ELR (cell line): ENCODE results near the gene CKAP2.
"Not testable (repeated sequence)": the region's sequence is repeated elsewhere in the genome, so short reads cannot be mapped to it uniquely, and the experiment has no call there.

Source experiments
- DNase-seq: peaks from one replicate; pipeline ENCODE4 v3.0.0-alpha.2; 2015; ENCODE audit warnings: low read depth

Gene CKAP2

DNA sequence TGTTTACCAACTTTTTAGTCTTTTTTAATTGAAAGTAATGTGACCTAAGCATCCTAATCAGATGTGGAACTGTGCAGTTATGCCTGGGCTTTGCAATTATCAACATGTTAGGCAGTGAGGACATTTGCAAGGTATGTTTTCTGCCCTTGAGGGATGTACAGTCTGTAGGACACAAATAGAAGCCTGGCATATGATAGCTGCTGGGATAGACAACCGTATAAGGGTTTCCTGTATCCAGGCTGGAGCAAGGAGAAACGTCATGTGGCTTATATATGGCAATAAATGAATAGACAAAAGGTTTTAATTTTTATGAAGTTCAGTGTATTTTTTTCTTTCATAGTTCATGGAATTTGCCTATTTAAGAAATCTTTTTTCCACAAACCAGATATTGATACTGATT, 2.8 kb upstream of the CKAP2 start:
- DNase-seq, result no peak

DNA sequence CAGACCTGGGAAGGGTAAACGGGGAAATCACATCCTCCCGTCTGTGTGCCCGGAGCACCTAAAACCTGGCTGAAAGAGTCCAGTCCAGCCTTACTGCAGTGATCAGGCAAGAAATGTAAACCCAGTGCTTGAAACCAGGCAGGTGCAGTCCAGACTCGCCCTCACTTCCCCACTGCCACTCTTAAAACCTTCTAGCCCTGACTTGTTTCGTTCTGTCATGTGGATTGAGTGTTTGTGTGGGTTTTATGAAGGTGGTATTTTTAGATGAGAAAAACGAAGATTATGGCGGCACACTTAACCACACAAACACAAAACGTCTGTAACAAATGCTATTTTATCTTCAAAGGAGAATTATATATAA, 839 bp upstream of the CKAP2 start:
- DNase-seq, result peak; percentile 38

GRCh38 chr13:52455677-52456041, 381 bp downstream of the CKAP2 start:
- peak; percentile 78 for DNase-seq

GRCh38 chr13:52459668-52460067, 4.4 kb downstream of the CKAP2 start:
- peak; percentile 87 for DNase-seq

DNA sequence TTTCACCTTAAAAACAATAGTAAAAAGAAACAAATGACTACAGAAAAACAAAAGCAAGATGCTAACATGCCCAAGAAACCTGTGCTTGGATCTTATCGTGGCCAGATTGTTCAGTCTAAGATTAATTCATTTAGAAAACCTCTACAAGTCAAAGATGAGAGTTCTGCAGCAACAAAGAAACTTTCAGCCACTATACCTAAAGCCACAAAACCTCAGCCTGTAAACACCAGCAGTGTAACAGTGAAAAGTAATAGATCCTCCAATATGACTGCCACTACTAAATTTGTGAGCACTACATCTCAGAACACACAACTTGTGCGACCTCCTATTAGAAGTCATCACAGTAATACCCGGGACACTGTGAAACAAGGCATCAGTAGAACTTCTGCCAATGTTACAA, 6.0 kb downstream of the CKAP2 start:
- DNase-seq, result no peak

- no peak for DNase-seq
These were observed 8.2 kb downstream of the CKAP2 start for GRCh38 chr13:52463526-52463925.

- not testable (repeated sequence) for DNase-seq
These were observed 13.2 kb downstream of the CKAP2 start for GRCh38 chr13:52468487-52468886.

- DNase-seq, result not testable (repeated sequence)
These were observed 25.6 kb downstream of the CKAP2 start for GRCh38 chr13:52480677-52481428.

DNA sequence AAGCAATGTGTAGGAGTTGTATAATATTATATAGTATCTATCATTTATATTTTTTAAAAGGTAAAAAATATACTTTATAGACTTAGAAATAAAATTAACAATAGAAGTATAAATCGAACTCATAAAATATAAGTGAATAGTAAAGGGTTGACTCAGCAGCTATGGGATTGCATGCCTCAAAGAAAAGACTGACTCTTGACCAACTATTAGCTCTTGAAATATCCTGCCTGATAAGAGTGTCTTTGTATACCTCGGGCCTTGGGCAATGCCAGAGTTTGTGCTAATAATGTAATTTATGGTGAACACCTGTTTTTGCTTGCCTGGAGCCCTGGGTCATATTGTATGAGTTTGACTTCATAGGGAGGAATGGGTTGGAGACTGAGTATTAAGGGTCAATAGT, 31.8 kb downstream of the CKAP2 start:
- DNase-seq, result not testable (repeated sequence)

GRCh38 chr13:52488763-52489162, 33.5 kb downstream of the CKAP2 start:
- DNase-seq, result not testable (repeated sequence)

GRCh38 chr13:52491015-52491414, 35.7 kb downstream of the CKAP2 start:
- not testable (repeated sequence) for DNase-seq

- DNase-seq, result not testable (repeated sequence)
These were observed 39.0 kb downstream of the CKAP2 start for GRCh38 chr13:52494241-52494640.

GRCh38 chr13:52497979-52498378, 42.7 kb downstream of the CKAP2 start:
- not testable (repeated sequence) for DNase-seq

- not testable (repeated sequence) for DNase-seq
These were observed 47.0 kb downstream of the CKAP2 start for GRCh38 chr13:52502277-52502676.

DNA sequence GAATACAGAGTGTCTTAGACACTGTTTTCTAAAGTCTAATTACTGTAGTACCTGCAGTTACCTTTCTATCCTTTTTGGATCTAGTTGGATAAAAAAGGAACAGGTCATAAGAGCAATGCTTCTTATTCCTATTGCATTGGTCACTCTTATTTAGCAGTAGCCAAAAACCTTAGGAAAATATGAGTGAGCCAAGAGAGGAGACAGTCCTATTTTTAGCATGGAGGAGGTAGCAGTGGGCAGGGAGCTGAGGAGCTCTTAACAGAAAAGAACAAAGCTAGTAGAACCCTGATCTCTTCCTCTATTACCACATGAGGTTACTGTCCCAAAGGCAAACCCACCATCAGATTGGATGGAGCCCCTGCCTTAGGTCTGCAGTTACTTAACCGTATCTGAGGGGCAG, 50.6 kb downstream of the CKAP2 start:
- not testable (repeated sequence) for DNase-seq

DNA sequence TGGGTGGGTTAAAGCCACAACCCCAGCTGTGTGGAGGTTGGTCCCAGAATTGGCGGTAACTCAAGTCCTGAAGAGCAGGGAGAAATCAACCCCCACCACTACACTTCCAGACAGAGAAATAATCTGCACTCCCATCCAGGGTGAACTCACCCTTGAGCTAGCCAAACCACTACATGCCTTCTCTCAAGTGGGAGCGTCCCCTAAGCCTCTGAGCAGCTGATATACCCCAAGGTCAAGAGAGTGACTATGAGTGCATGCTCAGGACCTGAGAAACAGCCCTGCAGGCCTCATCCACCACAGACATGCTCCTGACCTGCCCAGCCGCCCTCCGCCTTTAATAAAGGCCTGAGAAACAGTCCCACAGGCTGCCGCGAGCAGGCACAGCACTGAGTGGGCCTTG, 54.3 kb downstream of the CKAP2 start:
- not testable (repeated sequence) for DNase-seq

- DNase-seq, result not testable (repeated sequence)
These were observed 55.0 kb downstream of the CKAP2 start for GRCh38 chr13:52510221-52510797.

- not testable (repeated sequence) for DNase-seq
These were observed 56.3 kb downstream of the CKAP2 start for GRCh38 chr13:52511598-52511997.

DNA sequence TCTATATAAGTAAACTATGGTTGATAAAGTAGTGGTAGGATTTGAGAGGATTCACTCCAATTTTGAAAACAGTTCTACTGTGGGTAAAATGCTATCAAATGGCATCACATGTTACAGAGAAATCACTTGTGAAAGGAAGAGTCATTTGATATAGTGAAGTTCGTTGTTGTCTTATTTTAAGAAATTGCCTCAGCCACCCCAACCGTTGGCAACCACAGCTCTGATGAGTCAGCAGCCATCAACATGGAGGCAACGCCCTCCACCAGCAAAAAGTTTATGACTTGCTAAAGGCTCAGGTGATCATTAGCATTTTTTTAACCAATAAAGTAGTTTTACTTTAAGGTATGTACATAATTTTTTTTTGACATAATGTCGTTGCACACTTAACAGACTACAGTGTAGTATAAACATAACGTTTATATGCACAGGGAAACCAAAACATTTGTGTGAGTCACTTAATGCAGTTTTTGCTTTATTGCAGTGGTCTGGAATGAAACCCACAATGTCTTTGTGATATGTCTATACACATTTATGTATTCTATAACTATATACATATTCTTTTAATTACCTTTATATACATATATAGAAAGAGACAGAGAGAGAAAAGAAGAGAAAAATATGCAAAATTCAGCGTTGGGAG, 58.8 kb downstream of the CKAP2 start:
- DNase-seq, result peak; percentile 28

GRCh38 chr13:52523323-52523722, 68.0 kb downstream of the CKAP2 start:
- DNase-seq, result not testable (repeated sequence)
